K562 (cell line): ENCODE measurements around the gene DGLUCY. TPM values are rescaled to one million over a fixed set of nuclear protein-coding genes. Genes with fewer than 3 reads are reported as not detected.

Experiments used
- ARID3B ChIP-seq: fragments of 250-450 bp; sonication (Bioruptor Pico); IDR thresholded peaks from 2 replicates; pipeline ENCODE4 v1.4.0; 2020; ENCODE audit warnings: borderline replicate concordance
- CEBPG ChIP-seq, 3 experiments: fragments of 200-800 bp in 1 of 3; sonication (Bioruptor generic) in 1 of 3; sonication (generic) in 1 of 3; formaldehyde crosslinking in 1 of 3; IDR thresholded peaks in 2 of 3; conservative IDR thresholded peaks in 1 of 3; 2 replicates each; pipeline versions ENCODE4 v1.6.1 to v1.8.0; 2016 to 2022; ENCODE audit warnings: missing compliant biosample characterization in 2 of 3, missing genetic modification characterization in 2 of 3, mild to moderate bottlenecking in 1 of 3, missing genetic modification reagents in 1 of 3
- NR2C2 ChIP-seq, 2 experiments: fragments of 200-800 bp in 1 of 2; sonication (Bioruptor generic) in 1 of 2; sonication (generic) in 1 of 2; formaldehyde crosslinking in 1 of 2; IDR thresholded peaks; 2 replicates each; pipeline versions ENCODE4 v1.6.1 to v1.8.0; 2016 to 2022; ENCODE audit warnings: mild to moderate bottlenecking in 1 of 2, missing compliant biosample characterization in 1 of 2, missing genetic modification characterization in 1 of 2, missing genetic modification reagents in 1 of 2
- RFX1 ChIP-seq: fragments of 450-650 bp; IDR thresholded peaks from 2 replicates; pipeline ENCODE4 v1.6.1; 2016; ENCODE audit warnings: mild to moderate bottlenecking, moderate library complexity
- THRB ChIP-seq: fragments of 450-650 bp; formaldehyde crosslinking; conservative IDR thresholded peaks from 2 replicates; pipeline ENCODE4 v1.4.0; 2022; ENCODE audit warnings: mild to moderate bottlenecking, missing genetic modification characterization
- ZFP1 ChIP-seq: fragments of 450-650 bp; formaldehyde crosslinking; IDR thresholded peaks from 2 replicates; pipeline ENCODE4 v1.4.0; 2020; ENCODE audit warnings: mild to moderate bottlenecking, mixed read lengths
- polyA plus RNA-seq, 8 experiments: library from polyadenylated mRNA; depleted of rRNA in 4 of 8; stranded (reverse) in 5 of 8; unstranded in 3 of 8; fragments of >200 nt; fragmentation: Nextera tagmentation in 2 of 8; fragmentation: Illumina TruSeq in 1 of 8; extraction: Ambion mirVana in 2 of 8; extraction: Trizol in 1 of 8; gene quantifications; 2 replicates each; pipeline versions ENCODE4 v1.2.1 to v1.2.3, GENCODE V29; 2011 to 2014; ENCODE audit warnings: inconsistent platforms in 1 of 8, missing spikeins in 1 of 8
- total RNA-seq, 7 experiments: library from RNA; depleted of rRNA in 6 of 7; stranded (reverse); fragments of >200 nt in 6 of 7; fragmentation: Illumina TruSeq in 2 of 7; extraction: Trizol in 2 of 7; gene quantifications; 2 replicates each; pipeline versions ENCODE4 v1.2.1 to v1.2.3, GENCODE V29; 2011 to 2021; ENCODE audit warnings: low replicate concordance in 1 of 7

Gene DGLUCY
- total and polyA plus RNA-seq, 9 of the 15 experiments (the other 6 are each of a cell fraction or from before 2014, with no cell fraction given): 9.9 to 28.4 (median 21.0) TPM

GRCh38 chr14:91257328-91258010, 143.6 kb downstream of the DGLUCY start (continued):
- TF ChIP-seq ARID3B (CRISPR knock-in tag) (no peak), THRB (CRISPR knock-in tag) (no peak), NR2C2 (CRISPR knock-in tag; IDR thresholded peaks at IDR 0.05) (no peak), NR2C2 (tag; IDR thresholded peaks at IDR 0.05) (peak; percentile 58), ZFP1 (CRISPR knock-in tag) (no peak), RFX1 (no peak), CEBPG (CRISPR knock-in tag; IDR thresholded peaks at IDR 0.05) (no peak), CEBPG (tag; conservative IDR thresholded peaks at IDR 0.05 in 1 of 2, IDR thresholded peaks at IDR 0.05 in 1 of 2) (no peak)
